Forelimb muscle (tissue), 1 donor: ENCODE measurements around the gene TRIM13. TPM values are rescaled to one million over a fixed set of nuclear protein-coding genes. Genes with fewer than 3 reads are reported as not detected.
"Not testable (repeated sequence)": the region's sequence is repeated elsewhere in the genome, so short reads cannot be mapped to it uniquely, and the experiment has no call there.

Experiments used
- DNase-seq: peaks from one replicate; pipeline ENCODE4 v3.0.0-alpha.2; 2013; ENCODE audit warnings: low read depth
- polyA plus RNA-seq: library from polyadenylated mRNA; unstranded; fragments of 120-200 nt; gene quantifications from one replicate; pipeline ENCODE4 v1.2.1, GENCODE V29; 2013; ENCODE audit not compliant: insufficient read length

The TRIM13 gene, protein sequence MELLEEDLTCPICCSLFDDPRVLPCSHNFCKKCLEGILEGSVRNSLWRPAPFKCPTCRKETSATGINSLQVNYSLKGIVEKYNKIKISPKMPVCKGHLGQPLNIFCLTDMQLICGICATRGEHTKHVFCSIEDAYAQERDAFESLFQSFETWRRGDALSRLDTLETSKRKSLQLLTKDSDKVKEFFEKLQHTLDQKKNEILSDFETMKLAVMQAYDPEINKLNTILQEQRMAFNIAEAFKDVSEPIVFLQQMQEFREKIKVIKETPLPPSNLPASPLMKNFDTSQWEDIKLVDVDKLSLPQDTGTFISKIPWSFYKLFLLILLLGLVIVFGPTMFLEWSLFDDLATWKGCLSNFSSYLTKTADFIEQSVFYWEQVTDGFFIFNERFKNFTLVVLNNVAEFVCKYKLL
- polyA plus RNA-seq: 25.4 TPM

DNA sequence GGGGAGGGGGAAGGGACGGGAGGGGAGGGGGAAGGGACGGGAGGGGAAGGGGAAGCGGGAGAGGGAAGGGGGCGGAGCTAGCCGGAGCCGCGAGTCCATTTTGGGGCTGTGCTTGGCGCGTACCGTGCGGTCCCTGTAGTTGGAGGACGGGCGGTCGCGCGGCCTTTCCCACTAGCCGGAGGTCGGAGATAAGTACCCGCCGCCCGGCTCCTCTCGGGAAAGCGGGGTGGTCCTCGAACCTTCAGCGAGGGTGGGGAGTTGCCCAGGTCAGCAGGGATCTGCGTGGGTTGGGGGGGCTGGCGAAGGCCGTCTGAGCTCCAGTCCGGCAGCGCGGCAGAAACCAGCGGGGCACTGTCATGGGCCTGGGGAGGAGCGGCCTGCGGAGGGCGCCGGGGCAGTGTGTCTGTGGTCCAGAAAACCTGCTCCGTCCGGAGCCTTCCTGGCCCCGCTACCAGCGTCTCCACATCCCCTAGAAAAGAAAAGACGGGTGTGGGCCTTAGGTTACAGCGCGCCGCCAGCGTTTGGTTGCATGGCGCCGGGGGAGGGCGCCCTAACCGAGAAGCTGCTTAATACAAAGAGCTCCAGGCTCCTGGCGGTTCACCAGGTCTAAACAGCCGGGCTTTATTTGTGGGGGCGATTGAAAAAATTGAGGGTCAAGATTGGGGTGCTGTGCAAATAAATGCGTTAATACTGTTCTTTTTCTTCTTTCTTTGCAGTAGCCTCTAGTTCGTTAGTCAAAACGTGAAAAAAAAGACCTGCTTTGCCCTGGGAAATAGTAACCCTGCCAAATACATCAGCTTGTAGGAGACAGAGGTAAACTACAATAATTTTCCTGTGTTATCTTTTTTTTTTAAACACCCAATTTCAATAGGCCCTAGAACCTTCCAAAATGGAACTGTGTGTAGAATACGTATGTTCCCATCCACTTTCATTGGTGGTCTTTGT, at the start of gene TRIM13:
Gene TRIM13 (plus strand): TSS at position 92 of the 945 bp plus-strand sequence. CDS start 14,899 bp downstream, outside the sequence.
- peak; percentile 73 for DNase-seq

DNA sequence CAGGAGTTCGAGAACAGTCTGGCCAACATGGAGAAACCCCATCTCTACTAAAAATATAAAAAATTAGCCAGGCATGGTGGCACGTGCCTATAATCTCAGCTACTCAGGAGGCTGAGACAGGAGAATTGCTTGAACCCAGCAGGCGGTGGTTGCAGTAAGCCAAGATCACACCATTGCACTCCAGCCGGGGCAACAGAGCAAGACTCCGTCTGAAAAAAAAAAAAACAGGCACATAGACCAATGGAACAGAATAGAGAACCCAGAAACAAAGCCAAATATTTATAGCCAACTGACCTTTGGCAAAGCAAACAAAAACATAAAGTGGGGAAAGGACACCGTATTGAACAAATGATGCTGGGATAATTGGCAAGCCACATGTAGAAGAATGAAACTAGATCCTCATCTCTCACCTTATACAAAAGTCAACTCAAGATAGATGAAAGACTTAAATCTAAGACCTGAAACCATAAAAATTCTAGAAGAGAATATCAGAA, 48.0 kb upstream of the TRIM13 start:
- not testable (repeated sequence) for DNase-seq

- DNase-seq: no peak
Measured at GRCh38 chr13:49951754-49952535, 44.9 kb upstream of the TRIM13 start.

DNA sequence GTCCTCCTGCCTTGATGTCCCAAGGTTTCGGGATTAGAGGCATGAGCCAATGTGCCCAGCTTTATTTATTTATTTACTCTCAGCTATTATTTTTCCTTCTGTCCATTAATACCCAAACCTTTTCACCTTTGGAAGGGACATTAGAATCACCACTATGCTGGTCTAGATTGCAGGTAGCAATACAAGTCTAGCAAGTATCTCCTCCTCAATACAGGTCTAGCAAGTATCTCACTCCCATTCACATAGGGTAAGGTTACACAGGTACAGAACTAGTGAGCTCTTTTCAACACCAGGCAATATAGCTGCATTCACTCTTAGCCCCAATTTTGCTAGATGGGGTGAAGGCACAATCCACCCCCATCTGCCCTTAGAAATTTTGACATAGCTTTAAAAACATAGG, 43.3 kb upstream of the TRIM13 start:
- no peak for DNase-seq

DNA sequence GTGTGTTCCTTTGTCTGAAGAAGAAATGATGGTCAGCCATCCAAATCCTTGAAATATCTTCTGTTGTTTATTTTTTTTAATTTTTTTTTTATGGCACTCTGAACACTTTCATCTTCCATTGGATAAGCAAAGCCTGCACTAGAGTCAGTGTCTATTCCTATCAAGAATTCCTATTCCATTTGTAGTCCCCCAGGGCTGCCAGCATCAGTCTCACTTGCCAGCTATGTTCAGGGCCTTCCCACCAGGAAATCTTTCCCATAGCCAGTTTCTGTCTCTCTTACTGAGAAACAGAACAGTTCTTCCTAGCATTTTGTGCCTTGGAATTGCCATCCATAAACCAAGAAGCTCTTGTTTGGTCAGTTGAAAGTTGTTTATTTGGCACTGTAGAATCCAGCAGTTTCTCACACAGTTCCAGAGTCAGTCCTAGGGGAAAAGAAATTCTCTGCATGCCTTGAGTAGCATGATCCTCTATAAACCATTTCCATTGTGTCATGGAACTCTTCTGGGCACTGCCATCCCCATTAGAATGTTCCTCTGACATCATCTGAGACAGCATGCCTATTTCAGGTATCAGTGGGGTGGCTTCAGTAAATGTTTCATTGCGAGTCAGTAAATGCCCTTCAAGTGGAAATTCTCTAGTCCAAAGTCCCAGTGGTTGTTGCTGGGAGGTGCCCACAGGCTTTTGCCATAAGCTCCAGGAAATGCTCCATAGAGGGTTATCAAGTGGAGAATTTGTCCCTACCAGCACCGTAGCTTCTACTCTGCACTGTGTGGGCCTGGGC, 42.0 kb upstream of the TRIM13 start:
- DNase-seq: no peak

GRCh38 chr13:49956131-49956530, 40.7 kb upstream of the TRIM13 start:
- no peak for DNase-seq

- DNase-seq: no peak
Measured at GRCh38 chr13:49958321-49958720, 38.5 kb upstream of the TRIM13 start.

DNA sequence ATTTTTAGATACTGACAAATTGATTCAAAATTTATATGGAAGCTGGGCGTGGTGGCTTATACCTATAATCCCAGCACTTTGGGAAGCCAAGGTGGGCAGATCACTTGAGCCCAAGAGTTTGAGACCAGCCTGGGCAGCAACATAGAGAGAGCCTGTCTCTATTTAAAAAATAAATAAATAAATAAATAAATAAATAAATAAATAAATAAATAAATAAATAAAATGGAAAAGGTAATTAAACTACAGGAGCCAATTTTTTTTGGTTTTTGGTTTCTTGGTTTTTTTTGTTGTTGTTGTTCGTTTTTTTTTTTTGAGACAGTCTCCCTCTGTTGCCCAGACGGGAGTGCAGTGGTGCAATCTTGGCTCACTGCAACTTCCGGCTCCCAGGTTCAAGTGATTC, 29.4 kb upstream of the TRIM13 start:
- no peak for DNase-seq

- DNase-seq: no peak
Measured at GRCh38 chr13:49972709-49973108, 24.1 kb upstream of the TRIM13 start.

GRCh38 chr13:49975826-49976225, 21.0 kb upstream of the TRIM13 start:
- DNase-seq: no peak

DNA sequence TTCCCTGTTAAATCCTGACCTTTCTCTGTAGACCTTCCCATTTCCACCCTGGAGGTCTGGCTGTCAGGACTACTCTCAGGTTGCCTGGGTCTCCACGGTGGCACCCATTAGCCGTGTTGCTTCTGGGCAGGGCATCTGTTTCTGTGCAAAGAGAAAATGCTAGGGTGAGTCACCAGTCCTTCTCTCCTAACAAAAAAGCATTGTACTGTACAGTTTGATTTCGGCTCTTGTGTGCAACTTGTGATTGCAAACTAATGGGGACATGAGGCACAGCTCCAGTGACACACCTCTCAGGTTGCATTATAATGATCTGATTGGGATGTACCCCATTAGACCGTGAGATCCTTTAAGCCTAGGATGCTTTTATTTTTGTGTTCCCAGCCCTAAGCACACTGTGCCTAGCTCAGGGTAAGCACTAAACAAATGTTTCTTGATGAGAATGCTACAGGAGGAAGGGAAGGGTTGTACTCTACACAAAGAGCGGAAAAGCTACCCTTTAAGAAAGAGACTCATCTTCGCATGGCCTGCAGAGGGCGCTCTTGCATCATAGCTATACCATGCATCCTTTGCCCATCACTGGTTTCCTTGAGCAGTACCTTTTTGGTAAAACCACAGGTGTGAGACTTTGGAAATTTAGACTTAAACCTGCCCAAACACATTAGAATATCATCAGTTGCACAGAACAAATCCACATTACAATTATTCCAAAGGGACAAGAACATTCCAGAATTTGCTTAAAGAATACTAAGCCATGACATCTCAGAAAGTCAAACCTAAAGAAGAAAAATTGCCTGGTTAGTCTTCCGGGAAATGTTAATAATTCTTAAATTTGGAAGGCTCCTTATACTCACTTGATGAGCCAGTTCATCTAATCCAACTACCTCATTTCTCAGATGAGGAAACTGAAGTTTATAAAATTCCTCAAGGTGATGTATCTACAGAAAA, 20.3 kb upstream of the TRIM13 start:
- DNase-seq: peak; percentile 22

DNA sequence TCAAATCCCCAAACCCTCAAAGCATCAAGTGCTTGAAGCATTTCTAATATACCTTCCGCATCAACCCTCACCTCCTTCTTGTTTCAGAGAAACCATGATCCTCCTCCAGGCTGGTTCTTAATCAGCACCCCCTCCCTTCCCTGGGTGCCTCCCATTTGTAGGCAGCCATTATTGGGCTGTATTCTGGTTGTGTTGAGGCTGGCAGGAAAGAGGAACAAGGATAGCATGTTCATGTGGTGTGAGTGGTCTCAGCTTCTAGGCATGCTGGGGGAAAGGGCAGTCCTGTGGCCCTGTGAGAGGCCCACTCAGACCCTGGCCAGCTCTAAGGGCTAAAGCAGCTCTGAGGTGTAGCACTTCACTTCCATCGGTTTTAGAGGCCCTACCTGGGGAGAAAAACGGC, 18.9 kb upstream of the TRIM13 start:
- DNase-seq: no peak

DNA sequence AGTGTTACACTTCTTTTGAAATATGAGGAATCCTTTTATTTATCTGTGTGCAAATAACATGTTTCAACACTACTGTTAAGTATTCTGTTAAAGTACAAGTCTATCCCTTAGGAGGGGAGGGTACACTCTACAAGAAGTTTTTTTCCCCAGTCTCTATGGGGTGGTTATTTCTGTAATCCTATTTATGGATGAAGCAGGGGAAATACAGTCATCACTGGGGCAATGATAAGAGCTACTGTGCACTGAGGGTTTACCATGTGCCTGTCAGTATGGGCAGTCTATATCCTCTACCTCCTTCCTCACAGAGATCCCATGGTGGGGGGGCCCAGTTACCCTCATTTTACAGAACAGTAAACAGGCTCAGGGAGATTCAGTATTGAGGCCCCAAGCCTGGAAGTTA, 16.6 kb upstream of the TRIM13 start:
- DNase-seq: no peak

DNA sequence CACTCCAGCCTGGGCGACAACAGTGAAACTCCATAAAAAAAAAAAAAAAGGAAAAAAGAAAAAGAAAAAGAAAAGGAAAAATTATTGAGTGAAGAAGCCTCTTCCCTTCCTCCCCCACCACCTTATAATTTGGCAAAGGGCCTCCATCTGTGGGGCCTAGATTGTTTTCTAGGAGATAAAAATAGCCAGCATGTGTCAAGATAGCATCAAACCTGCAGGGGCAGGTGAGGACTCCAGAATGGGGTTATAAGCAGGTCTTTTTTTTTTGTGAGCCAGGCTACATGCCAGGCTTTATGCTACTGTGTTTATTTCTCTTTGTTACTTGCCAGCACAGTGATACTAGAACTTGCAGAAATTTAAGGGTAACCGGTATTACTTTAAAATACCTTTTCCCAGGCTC, 11.7 kb upstream of the TRIM13 start:
- DNase-seq: no peak

DNA sequence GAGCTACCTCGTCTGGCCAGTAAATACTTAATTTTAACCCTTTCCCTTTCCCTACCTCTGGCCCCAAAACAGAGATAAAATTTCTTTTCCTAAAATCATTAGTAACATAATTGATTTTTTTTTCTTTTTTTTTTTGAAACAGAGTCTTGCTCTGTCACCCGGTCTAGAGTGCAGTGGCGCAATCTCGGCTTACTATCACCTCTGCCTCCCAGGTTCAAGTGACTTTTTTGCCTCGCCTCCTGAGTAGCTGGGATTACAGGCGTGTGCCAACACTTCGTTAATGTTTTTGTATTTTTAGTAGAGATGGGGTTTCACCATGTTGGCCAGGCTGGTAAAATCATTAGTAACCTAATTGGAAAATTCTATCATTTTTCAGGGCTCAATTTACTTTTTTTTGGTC, 10.4 kb upstream of the TRIM13 start:
- no peak for DNase-seq

GRCh38 chr13:49990612-49991011, 6.2 kb upstream of the TRIM13 start:
- not testable (repeated sequence) for DNase-seq

- DNase-seq: no peak
Measured at GRCh38 chr13:49993111-49993510, 3.7 kb upstream of the TRIM13 start.

DNA sequence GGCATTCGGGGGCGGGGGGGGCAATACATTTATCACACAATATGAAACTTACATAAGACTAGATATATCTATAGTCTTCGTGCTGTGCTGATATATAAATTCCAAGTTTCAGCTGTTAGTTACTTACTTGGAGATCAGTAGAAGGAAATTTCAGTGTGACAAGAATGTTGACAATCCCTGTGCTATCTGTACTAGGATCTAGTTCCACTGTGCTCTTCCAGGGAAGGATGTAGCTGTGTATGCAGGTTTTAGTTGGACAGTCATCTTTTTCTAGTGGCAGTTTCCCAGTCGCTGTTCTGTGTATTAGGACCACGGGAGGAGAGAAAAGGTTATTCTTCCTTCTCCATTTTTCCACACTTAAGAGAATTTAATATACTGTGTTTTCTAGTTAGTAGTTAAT, 3.2 kb upstream of the TRIM13 start:
- DNase-seq: no peak

DNA sequence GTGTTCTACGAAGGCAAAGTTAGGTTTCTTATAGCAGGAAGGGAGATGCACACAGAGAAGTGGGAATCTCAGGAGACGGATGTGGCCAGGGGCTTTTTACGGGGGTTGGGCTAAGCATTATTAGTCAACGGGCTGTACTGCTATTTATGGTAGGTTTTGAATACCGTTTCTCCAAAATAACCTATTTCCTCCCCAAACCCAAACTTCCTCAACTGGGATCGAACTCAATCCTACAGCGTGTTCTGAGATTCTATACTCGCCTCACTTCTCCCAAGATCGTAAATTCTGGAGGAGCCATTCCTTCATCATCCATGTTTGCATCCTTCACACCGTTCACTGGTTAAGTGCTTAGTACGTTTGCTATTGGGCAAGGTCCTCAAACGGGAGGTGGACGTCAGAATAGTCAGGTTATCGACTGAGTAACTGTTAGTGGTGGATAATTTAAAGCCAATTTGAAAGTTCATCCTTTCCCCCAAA, 1.2 kb upstream of the TRIM13 start:
- no peak for DNase-seq
